Astrocyte (in vitro differentiated cells and primary cell): ENCODE results near the gene GJA9.

Source experiments
- CTCF ChIP-seq: IDR thresholded peaks from 2 replicates; pipeline ENCODE4 v1.5.1; 2011; ENCODE audit warnings: low read depth, mild to moderate bottlenecking, inconsistent platforms, low read length, moderate library complexity; ENCODE audit not compliant: insufficient read depth
- EZH2 ChIP-seq: IDR thresholded peaks from 2 replicates; pipeline ENCODE4 v1.6.1; 2012; ENCODE audit warnings: mild to moderate bottlenecking, low read length, inconsistent platforms; ENCODE audit not compliant: insufficient read depth

GRCh38 chr1:38881487-38881886 lies at the start of gene GJA9:
- TF ChIP-seq CTCF (no peak), EZH2 (no peak)
